Esophagus (tissue), 2 donors: Measurements from ENCODE around the gene SMIM10L2A. TPM values are rescaled to one million over a fixed set of nuclear protein-coding genes. Genes with fewer than 3 reads are reported as not detected.

Source experiments
- polyA plus RNA-seq, 2 donors: library from polyadenylated mRNA; stranded (reverse); fragments of 200-250 nt; gene quantifications; one replicate each; pipeline ENCODE4 v1.2.3, GENCODE V29; 2013
- donor health status: healthy with polysubstance abuse.
- donor health status: Bipolar disorder and iron deficiency.

SMIM10L2A gene
- polyA plus RNA-seq, 2 donors: 0.76 to 1.2 TPM

Other genes with a start within 250 kb of the SMIM10L2A start
- gene ETDA, start 169.9 kb upstream of the SMIM10L2A start, polyA plus RNA-seq: not detected
- gene ETDC, start 112.5 kb upstream of the SMIM10L2A start, polyA plus RNA-seq: not detected
- gene ZNF75D, start 77.8 kb upstream of the SMIM10L2A start, polyA plus RNA-seq: 1 to 10 TPM; 3.3 to 5.6 TPM
- 1 to 10 TPM; 1.4 to 2.1 TPM for gene ZNF449, start 77.1 kb upstream of the SMIM10L2A start, polyA plus RNA-seq
- gene INTS6L, start 98.7 kb downstream of the SMIM10L2A start, polyA plus RNA-seq: 10 to 100 TPM in 1 of 2 donors, 1 to 10 TPM in 1; 5.1 to 12.6 TPM